ENCODE results near the gene BORCS6. TPM values are rescaled to one million over a fixed set of nuclear protein-coding genes. Genes with fewer than 3 reads are reported as not detected.

BORCS6 gene
- total and polyA plus RNA-seq, 9 donors = 3.7 to 5.7 (median 5.0) TPM

DNA sequence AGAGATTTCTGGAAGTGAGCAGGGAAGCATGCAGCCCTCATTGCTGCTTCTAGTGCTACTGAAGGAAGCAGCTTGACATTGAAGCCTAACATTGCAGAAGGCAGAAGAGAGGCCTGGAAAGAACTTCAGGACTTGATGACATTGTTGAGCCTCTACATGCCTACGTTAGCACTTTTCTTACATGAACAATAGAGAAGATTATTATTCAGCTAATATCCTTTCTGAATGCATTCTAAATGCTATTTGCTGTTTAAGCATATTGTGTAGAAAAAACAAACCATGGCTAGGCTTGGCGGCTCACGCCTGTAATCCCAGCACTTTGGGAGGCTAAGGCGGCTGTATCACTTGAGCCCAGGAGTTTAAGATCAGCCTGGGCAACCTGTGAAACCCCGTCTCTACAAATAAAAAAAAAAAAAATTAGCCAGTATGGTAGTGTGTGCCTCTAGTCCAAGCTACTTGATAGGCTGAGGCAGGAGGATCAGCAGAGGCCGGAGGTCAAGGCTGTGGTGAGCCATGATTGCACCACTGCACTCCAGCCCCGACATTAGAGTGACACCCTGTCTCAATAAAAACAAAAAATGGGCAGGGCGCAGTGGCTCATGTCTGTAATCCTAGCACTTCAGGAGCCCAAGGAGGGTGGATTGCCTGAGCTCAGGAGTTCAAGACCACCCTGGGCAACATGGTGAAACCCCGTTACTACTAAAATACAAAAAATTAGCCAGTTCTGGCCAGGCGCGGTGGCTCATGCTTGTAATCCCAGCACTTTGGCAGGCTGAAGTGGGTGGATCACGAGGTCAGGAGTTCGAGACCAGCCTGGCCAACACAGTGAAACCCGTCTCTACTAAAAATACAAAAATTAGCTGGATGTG lies 22.6 kb upstream of the BORCS6 start:
- H3K27me3 ChIP-seq (ENCODE audit: control insufficient read depth, insufficient read depth, low read length) = peaks cover 4% of the 10 kb centered on the region
- H3K36me3 ChIP-seq (ENCODE audit: control insufficient read depth, insufficient read depth, low read length) = peaks cover under 1% of the 10 kb centered on the region
- no peak for DNase-seq
- H3K4me3 ChIP-seq (ENCODE audit: low read length) = no peak overlapping the region
- WGBS (ENCODE audit: insufficient coverage) = 66% methylated on average over 5 of the region's 14 CpGs
- H3K27ac ChIP-seq (ENCODE audit: low read length) = no peak overlapping the region
- H3K9me3 ChIP-seq (replicated peaks; ENCODE audit: control insufficient read depth, low read depth, low read length) = no peaks in the 10 kb centered on the region
- peaks cover 12% of the 10 kb centered on the region for H3K4me1 ChIP-seq (ENCODE audit: control insufficient read depth, insufficient read depth, low read length)

GRCh38 chr17:8210761-8211458 lies 20.9 kb upstream of the BORCS6 start:
- 0% methylated on average over 5 of the region's 22 CpGs for WGBS (ENCODE audit: insufficient coverage)
- Histone ChIP-seq H3K4me3 (ENCODE audit: low read length) (peak overlapping the region; percentile 64), H3K27me3 (ENCODE audit: control insufficient read depth, insufficient read depth, low read length) (peaks cover 4% of the 10 kb centered on the region), H3K27ac (ENCODE audit: low read length) (peak overlapping the region; percentile 96), H3K9me3 (replicated peaks; ENCODE audit: control insufficient read depth, low read depth, low read length) (no peaks in the 10 kb centered on the region), H3K36me3 (ENCODE audit: control insufficient read depth, insufficient read depth, low read length) (peaks cover 11% of the 10 kb centered on the region), H3K4me1 (ENCODE audit: control insufficient read depth, insufficient read depth, low read length) (peaks cover 12% of the 10 kb centered on the region)
- no peak for DNase-seq

DNA sequence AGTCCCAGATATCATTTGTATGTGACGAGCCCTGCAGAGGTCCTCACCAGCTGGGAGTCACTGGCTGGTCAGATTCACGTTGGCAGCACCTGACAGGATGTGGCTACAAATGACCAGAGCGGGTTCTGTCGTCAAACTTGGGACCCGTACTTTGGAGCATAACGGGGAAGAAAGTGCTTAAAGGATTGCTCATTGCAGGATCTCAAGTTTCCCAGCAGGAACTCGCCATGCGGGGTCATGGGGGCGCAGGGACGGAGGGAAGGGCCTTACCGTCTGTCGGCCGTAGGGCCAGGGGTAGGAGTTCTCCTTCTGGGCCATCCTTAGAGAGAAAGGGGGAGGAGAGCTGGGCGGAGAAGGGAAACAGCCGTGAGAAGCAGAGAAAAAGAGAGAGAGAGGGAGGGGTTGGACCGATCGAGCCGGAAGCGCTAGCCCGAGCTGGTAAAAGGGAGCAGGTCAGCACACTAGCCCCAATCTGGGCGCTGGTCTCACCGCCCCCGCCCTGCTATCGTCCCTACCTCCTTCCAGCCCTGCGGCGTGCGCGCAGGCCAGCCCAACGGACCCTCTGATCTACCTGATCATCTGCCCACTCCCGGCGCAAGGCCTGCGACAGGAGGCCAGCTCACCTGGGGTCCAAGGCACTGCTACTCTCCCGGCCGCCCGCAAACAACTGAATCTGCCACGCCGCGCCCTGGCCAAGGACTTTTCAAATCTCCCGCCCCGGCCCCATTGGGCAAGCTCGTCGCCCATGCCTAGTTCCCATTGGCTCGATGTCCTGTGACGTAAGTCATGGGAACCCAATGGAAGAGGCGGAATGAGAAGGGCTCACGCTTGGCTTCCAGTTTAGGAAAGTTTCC lies 20.2 kb upstream of the BORCS6 start, which contains the start of gene AURKB:
Gene AURKB (minus strand): TSS at position 669 of the 854 bp plus-strand sequence. CDS start 351 bp downstream, at position 318.
- H3K27me3 ChIP-seq (ENCODE audit: control insufficient read depth, insufficient read depth, low read length) = peaks cover 4% of the 10 kb centered on the region
- H3K4me1 ChIP-seq (ENCODE audit: control insufficient read depth, insufficient read depth, low read length) = peaks cover 12% of the 10 kb centered on the region
- peaks cover 12% of the 10 kb centered on the region for H3K36me3 ChIP-seq (ENCODE audit: control insufficient read depth, insufficient read depth, low read length)
- H3K27ac ChIP-seq (ENCODE audit: low read length) = peak within 1 kb of the TSS; percentile 96
- DNase-seq = peak; percentile 99
- H3K4me3 ChIP-seq (ENCODE audit: low read length) = peak within 1 kb of the TSS; percentile 64
- under 1% methylated on average over 45 of the region's 46 CpGs for WGBS (ENCODE audit: insufficient coverage)
- no peaks in the 10 kb centered on the region for H3K9me3 ChIP-seq (replicated peaks; ENCODE audit: control insufficient read depth, low read depth, low read length)

DNA sequence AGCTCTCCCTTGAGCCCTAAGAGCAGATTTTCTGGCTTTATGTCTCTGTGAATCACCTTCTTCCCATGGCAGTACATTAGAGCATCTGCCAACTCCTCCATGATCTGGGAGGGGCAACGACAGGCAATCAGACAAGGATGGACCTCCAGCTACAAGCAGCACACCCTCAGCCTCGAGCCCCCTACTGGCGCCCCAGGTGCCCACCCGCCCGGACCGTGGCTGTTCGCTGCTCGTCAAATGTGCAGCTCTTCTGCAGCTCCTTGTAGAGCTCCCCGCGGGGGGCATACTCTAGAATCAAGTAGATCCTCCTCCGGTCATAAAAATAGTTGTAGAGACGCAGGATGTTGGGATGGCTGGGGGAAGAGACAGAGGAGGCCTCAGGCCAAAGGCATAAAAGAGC lies 16.6 kb upstream of the BORCS6 start:
- H3K36me3 ChIP-seq (ENCODE audit: control insufficient read depth, insufficient read depth, low read length) = peaks cover 23% of the 10 kb centered on the region
- WGBS (ENCODE audit: insufficient coverage) = 88% methylated on average over 12 of the region's 12 CpGs
- H3K27me3 ChIP-seq (ENCODE audit: control insufficient read depth, insufficient read depth, low read length) = no peaks in the 10 kb centered on the region
- DNase-seq = no peak
- H3K4me3 ChIP-seq (ENCODE audit: low read length) = no peak overlapping the region
- no peaks in the 10 kb centered on the region for H3K9me3 ChIP-seq (replicated peaks; ENCODE audit: control insufficient read depth, low read depth, low read length)
- H3K4me1 ChIP-seq (ENCODE audit: control insufficient read depth, insufficient read depth, low read length) = peaks cover 12% of the 10 kb centered on the region
- H3K27ac ChIP-seq (ENCODE audit: low read length) = no peak overlapping the region

DNA sequence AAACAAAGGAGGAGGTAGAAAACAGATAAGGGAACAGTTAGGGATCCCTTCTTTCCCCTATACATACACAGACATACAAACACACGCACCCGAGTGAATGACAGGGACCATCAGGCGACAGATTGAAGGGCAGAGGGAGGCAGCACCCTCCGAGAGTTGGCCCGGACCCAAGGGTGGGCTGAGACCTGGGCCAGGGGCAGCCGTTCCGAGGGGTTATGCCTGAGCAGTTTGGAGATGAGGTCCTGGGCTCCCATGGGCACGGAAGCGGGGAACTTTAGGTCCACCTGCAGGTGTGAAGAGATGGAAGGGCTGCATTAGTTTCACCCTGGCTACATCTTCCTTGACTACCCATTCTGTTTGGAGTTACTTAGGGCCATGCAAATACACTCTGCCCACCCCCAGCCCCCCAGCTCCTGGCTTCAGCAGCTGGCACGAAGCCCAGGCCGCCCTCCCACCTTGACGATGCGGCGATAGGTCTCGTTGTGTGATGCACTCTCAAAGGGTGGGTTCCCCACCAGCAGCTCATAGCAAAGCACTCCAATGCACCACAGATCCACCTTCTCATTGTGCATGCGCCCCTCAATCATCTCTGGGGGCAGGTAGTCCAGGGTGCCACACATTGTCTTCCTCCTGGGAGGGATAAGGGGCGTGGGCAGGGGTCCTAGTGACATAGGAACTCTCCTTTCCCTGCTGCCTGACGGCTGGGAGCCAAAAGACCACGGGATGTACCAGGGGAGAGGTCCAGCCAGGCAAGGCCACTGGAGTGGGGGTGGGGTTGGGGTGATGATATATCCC lies 15.0 kb upstream of the BORCS6 start:
- H3K4me1 ChIP-seq (ENCODE audit: control insufficient read depth, insufficient read depth, low read length) = peaks cover 7% of the 10 kb centered on the region
- no peaks in the 10 kb centered on the region for H3K9me3 ChIP-seq (replicated peaks; ENCODE audit: control insufficient read depth, low read depth, low read length)
- DNase-seq = no peak
- no peaks in the 10 kb centered on the region for H3K27me3 ChIP-seq (ENCODE audit: control insufficient read depth, insufficient read depth, low read length)
- peaks cover 26% of the 10 kb centered on the region for H3K36me3 ChIP-seq (ENCODE audit: control insufficient read depth, insufficient read depth, low read length)
- no peak overlapping the region for H3K27ac ChIP-seq (ENCODE audit: low read length)
- H3K4me3 ChIP-seq (ENCODE audit: low read length) = no peak overlapping the region
- WGBS (ENCODE audit: insufficient coverage) = 84% methylated on average over 13 of the region's 19 CpGs

- peaks cover 40% of the 10 kb centered on the region for H3K4me1 ChIP-seq (ENCODE audit: control insufficient read depth, insufficient read depth, low read length)
- peak; percentile 98 for DNase-seq
- no peaks in the 10 kb centered on the region for H3K36me3 ChIP-seq (ENCODE audit: control insufficient read depth, insufficient read depth, low read length)
- no peaks in the 10 kb centered on the region for H3K9me3 ChIP-seq (replicated peaks; ENCODE audit: control insufficient read depth, low read depth, low read length)
- H3K4me3 ChIP-seq (ENCODE audit: low read length) = peak overlapping the region; percentile 32
- peak overlapping the region; percentile 94 for H3K27ac ChIP-seq (ENCODE audit: low read length)
- 3% methylated on average over 5 of the region's 12 CpGs for WGBS (ENCODE audit: insufficient coverage)
- H3K27me3 ChIP-seq (ENCODE audit: control insufficient read depth, insufficient read depth, low read length) = no peaks in the 10 kb centered on the region
These were observed 2.3 kb upstream of the BORCS6 start for GRCh38 chr17:8192070-8192815.

- Histone ChIP-seq H3K4me3 (ENCODE audit: low read length) (peak overlapping the region; percentile 25), H3K9me3 (replicated peaks; ENCODE audit: control insufficient read depth, low read depth, low read length) (no peaks in the 10 kb centered on the region), H3K27me3 (ENCODE audit: control insufficient read depth, insufficient read depth, low read length) (no peaks in the 10 kb centered on the region), H3K27ac (ENCODE audit: low read length) (peak overlapping the region; percentile 84), H3K36me3 (ENCODE audit: control insufficient read depth, insufficient read depth, low read length) (no peaks in the 10 kb centered on the region), H3K4me1 (ENCODE audit: control insufficient read depth, insufficient read depth, low read length) (peaks cover 45% of the 10 kb centered on the region)
- no peak for DNase-seq
- 23% methylated on average over 2 of the region's 6 CpGs for WGBS (ENCODE audit: insufficient coverage)
These were observed 526 bp upstream of the BORCS6 start for GRCh38 chr17:8190506-8190905.

DNA sequence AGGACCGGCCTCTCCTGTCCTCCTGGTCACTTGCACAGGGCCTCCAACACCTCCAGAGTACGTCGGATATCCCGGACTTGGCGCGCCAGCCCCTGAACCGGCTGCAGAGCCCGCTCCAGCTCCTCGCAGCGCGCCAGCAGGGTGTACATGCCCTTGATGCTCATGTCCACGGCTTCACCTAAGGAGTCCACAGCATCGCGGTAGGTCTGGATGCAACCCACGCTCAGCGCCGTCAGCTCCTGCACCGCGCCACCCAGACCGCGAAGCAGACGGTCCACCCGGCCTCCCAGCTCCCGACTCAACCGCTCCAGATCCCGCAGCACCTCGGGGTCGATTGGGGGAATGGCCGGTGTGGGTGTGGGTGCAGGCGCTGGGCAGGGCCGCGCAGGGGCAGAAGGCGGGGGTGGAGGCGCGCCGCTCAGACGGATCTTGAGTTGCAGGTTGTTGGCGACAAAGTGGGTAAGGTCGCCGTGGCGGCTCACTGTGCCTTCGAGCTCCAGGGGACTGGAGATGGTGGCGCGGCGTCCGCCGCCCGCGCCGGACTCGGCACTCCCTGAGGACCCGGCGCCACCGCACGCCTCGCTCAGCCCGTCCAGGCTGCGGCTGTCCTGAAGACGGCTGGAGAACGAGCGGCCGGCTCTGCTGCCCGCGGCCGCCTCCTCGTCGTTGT lies 804 bp downstream of the BORCS6 start:
- Histone ChIP-seq H3K27me3 (ENCODE audit: control insufficient read depth, insufficient read depth, low read length) (no peaks in the 10 kb centered on the region), H3K36me3 (ENCODE audit: control insufficient read depth, insufficient read depth, low read length) (no peaks in the 10 kb centered on the region), H3K4me3 (ENCODE audit: low read length) (peak overlapping the region; percentile 98), H3K9me3 (replicated peaks; ENCODE audit: control insufficient read depth, low read depth, low read length) (no peaks in the 10 kb centered on the region), H3K27ac (ENCODE audit: low read length) (peak overlapping the region; percentile 100), H3K4me1 (ENCODE audit: control insufficient read depth, insufficient read depth, low read length) (peaks cover 45% of the 10 kb centered on the region)
- peak; percentile 42 for DNase-seq
- 2% methylated on average over 59 of the region's 67 CpGs for WGBS (ENCODE audit: insufficient coverage)
